GM12875 (cell line): ENCODE measurements around the gene CTNND2.

Experiments
- H3K4me3 ChIP-seq: one replicate; pipeline ENCODE4 v1.5.1; 2011; ENCODE audit warnings: low read depth, low read length, control low read depth
- TF ChIP-seq, protein P1 (sequence below): IDR thresholded peaks from 2 replicates; pipeline ENCODE4 v1.5.1; 2011; ENCODE audit warnings: low read depth, mild to moderate bottlenecking, control low read depth, inconsistent platforms, low read length, moderate library complexity, borderline replicate concordance; ENCODE audit not compliant: insufficient read depth

CTNND2 gene

DNA sequence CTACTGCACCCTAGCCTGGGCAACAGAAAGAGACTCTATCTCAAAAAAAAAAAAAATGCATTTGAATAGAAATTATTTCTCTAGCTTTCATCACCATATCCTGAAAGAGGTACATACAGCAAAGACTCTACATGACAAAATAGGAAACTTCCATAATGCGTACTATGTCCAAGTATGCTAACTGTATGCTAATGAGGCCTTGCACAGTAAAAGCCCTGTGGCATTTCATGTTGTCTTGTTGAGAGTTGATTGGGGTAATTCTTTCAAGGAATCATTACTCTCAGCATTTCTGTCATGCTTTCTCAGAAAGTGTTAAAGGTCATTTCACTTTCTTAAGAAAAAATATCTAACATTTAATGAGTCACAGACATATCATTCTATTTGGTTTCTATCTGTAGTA, 393.4 kb downstream of the CTNND2 start:
- TF ChIP-seq, protein P1, sequence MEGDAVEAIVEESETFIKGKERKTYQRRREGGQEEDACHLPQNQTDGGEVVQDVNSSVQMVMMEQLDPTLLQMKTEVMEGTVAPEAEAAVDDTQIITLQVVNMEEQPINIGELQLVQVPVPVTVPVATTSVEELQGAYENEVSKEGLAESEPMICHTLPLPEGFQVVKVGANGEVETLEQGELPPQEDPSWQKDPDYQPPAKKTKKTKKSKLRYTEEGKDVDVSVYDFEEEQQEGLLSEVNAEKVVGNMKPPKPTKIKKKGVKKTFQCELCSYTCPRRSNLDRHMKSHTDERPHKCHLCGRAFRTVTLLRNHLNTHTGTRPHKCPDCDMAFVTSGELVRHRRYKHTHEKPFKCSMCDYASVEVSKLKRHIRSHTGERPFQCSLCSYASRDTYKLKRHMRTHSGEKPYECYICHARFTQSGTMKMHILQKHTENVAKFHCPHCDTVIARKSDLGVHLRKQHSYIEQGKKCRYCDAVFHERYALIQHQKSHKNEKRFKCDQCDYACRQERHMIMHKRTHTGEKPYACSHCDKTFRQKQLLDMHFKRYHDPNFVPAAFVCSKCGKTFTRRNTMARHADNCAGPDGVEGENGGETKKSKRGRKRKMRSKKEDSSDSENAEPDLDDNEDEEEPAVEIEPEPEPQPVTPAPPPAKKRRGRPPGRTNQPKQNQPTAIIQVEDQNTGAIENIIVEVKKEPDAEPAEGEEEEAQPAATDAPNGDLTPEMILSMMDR = no peak

DNA sequence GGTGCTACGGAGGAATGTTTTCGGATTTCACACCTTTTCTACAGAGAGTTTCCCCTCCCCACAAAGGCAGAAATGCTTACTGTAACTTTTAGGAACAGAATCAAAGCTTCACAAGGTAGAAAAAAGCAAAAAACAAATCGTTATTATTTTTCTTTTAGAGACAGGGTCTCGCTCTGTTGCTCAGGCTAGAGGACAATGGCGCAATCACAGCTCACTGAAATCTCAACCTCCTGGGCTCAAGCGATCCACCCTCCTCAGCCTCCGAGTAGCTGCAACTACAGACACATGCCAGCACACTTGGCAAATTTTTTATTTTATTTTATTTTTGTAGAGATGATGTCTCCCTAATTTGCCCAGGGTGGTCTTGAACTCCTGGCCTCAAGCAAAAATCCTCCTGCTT, 394.5 kb downstream of the CTNND2 start:
- no peak overlapping the region for H3K4me3 ChIP-seq
- TF ChIP-seq, protein P1 = no peak

More for the DNA sequence above, 393.4 kb downstream of the CTNND2 start:
- H3K4me3 ChIP-seq = no peak overlapping the region

DNA sequence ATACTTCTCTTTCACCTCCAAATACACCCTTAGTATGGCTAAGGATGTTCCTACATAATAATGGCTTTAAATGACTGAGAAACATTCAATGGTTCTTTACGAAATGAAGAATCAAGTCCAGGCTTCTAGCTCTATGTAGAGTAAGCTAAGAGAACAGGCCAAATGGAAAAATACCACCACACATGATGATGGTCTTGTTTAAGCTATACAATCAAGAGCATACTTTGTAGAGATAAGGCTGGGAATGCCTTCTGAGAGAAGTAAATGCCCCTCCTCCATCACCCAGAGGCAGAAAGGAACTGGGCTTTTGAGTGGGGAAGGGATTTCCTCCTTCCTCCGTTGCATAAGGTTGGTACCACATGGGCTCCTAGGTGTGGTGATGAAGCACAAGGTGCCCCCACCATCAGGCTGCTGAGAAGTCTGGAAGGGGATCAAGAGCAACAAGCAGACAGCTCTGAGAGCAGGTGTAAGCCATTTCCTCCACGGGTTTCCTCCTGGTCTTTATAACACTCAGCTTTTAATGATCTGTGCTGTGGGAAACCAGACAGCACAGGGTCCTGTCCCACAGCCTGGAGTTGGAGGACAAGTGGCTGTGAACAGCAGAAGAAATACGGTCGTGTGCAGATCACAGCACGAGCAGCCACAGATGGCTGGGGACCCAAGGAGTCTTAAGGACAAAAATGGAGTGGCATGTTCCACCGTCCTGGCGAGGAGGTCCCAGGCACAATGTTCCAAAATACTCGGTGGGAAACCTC, 396.9 kb downstream of the CTNND2 start:
- H3K4me3 ChIP-seq = no peak overlapping the region
- TF ChIP-seq, protein P1 = no peak

DNA sequence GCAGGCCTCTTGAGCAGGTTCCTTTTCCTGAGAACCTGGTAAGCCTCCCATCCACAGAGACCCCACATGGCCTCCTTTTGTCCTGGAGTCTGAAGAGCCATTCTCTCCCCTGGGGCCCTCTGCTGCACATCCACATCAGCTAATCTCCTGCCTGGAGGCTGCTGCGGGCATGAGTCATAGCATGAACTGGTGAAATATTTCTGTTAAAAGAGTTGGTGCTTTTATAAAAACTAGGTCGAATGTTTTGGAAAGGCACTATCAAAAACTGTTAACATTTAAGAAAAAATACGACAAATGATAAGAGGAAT, 399.4 kb downstream of the CTNND2 start:
- TF ChIP-seq, protein P1 = no peak

DNA sequence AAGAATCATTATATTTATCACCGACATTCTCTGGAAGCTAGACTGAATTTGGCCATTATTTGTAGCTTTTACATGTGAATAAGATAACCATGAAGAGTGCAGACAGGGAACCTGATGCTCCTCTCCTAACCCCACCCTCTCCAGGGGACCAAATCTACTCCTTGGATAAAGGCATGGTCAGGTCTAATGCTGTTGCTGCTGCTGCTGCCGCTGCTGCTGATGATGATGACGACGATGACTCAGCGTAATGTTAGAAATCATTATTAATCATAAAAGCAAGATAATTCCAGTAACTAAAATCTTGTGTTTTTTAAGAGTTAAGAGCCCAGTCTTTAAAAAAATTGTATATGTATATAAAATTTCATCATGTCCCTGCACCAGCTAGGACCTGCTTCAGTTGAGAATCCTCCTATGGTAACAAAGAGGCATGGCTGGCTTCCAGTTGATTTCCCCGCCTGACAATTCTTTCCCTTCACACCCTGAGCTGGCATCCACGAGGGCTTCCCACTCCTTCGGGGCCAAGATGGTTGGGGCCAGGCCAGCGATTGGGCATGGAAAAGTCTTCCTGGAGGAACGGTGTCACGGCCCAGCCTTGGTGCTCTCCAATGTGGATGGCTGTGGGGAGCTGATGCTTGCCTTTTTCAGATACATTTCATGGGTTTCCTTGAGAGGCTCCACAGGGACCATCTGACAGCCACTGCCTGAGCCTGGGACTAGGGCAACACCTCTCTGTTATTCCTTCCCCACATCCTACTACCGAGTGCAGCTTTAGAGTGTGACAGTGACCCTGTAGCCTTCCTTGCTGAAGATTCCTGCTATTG, 400.0 kb downstream of the CTNND2 start:
- H3K4me3 ChIP-seq = no peak overlapping the region
- TF ChIP-seq, protein P1 = no peak

More for the DNA sequence above, 399.4 kb downstream of the CTNND2 start:
- H3K4me3 ChIP-seq = no peak overlapping the region

DNA sequence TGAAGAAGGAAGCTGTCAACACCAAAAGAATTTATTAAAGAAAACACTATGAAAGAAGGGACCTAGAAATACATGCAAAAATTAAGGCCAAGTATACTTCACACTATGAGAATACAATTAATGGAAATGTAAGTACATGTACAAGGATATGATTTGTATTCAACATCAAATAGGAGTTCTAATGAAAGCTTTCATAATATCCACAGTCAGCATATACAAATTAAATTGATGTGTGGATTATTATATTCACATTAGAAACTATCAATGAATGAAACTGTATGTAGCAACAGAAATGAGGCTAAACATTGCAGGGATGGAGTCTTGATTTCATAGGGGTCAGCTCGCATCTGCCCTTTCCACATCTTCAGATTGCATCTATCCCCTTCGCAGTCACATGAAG, 401.5 kb downstream of the CTNND2 start:
- TF ChIP-seq, protein P1 = no peak
- H3K4me3 ChIP-seq = no peak overlapping the region

DNA sequence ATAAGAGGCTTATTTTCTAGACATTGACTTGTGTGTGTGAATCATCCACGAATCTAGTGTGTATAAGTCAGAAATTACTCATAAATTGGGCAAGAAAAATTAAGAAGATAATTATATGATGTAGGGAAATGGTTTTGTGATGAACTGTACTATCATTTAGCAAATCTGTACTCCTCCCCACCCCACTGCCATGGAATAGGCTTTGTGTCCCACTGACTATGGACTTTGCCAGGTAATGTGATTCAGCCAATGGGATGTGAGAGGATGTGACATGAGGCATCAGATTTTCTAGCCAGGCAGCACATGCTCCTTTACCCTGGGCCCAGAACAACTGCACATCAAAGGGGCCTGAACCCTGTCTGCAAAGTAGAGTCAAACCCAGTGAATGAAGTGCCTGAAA, 406.6 kb downstream of the CTNND2 start:
- H3K4me3 ChIP-seq = no peak overlapping the region
- TF ChIP-seq, protein P1 = no peak
